A549 treated with ZK216348 at 1 μM for 4 hours (cell line): ENCODE results near the gene RBMS2. TPM values are rescaled to one million over a fixed set of nuclear protein-coding genes. Genes with fewer than 3 reads are reported as not detected.

Experiments used
- total RNA-seq: library from RNA; stranded (reverse); fragments of 200-300 nt; extraction: Qiagen RNA extraction; gene quantifications from 5 replicates; pipeline ENCODE4 v1.2.3, GENCODE V29; 2022; ENCODE audit warnings: low read depth

Gene RBMS2, protein sequence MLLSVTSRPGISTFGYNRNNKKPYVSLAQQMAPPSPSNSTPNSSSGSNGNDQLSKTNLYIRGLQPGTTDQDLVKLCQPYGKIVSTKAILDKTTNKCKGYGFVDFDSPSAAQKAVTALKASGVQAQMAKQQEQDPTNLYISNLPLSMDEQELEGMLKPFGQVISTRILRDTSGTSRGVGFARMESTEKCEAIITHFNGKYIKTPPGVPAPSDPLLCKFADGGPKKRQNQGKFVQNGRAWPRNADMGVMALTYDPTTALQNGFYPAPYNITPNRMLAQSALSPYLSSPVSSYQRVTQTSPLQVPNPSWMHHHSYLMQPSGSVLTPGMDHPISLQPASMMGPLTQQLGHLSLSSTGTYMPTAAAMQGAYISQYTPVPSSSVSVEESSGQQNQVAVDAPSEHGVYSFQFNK
- total RNA-seq, result 8.0 to 16.8 TPM (median 14.3 TPM) in 5 replicates

DNA sequence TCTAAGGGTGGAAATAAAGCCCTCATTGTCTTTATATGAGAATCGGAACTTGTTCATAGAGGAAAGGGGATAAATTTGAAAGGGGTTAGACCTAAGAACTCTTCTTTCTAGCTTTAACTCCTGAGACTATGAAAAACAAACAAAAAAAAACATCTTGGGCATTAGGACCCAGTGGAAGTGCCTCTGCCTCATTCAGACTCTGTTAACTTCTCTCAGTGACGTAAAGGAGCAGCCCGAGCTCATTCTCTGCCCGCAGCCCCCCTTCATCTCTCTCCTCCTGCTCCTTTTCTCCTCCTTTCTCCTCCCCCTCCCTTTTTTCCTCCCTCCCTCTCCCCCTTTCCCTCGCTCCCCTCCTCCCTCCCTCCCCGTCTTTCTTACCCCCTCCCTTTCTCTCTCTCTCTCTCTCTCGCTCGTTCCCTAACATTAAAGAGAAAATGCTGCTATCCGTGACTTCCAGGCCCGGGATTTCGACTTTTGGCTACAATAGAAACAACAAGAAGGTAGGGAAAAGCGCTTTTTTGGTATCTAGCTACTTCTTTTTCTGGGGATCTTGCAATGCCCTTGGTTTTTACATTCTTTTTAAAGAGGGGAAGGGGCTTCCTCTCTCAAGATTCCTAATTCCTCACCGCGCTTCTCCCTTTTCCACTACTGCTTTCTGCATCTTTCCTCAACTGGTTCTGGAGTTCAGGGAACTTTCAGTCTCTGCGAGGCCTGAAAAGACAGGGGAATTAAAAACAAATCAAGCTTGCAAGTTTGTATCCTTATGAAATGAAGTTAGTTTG is at the start of gene RBMS2:
RBMS2 (plus strand) TSS at position 231 of the 782 bp plus-strand sequence; CDS start at position 435, 204 bp downstream.

DNA sequence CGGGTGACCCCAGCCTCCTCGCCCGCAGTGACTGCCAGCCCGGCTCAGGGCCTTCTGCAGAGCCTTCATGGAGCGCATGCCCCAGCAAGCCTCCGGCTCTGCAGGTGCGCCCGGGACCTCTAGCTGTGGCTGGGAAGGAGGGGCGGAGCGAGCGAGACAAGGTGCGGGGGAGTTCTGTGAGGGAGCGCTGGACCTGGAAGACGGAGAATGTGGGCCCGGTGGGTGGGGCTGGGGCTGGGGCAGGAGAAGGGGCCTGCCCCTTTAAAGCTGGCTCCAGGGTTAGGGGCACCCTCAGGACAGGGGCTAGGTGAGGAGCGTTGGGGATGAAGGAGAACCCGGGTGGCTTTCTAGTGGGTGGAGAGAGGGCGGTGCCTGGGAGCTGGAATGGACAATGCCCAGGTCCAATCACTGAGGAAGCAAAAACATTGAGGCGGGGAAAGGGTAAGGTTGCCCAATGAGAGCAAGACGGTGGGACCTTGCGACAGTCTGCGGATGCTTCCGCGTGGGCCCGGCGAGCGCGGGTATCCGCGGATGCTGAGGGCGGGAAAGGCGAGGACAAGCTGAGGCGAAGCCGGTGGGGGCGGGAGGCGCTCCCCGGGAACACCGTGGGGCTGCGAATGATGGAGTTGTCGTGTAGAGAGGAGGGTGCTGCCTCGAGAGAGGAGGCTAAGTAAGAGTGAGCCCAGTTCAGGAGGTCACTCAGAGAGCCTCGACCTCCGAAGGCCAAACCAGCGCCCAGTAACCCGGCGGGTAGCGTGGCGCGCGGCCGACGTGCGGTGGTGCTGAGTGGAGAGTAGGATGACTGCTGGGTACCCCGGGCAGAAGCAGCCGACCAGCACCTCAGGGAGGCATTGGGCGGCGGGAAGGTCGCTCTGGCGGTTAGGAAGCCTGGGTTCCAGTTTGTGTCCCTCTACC is 33.3 kb upstream of the RBMS2 start, which contains the start of gene GLS2:
GLS2 (minus strand) TSS at position 121 of the 915 bp plus-strand sequence; CDS start at position 78, 43 bp downstream.

DNA sequence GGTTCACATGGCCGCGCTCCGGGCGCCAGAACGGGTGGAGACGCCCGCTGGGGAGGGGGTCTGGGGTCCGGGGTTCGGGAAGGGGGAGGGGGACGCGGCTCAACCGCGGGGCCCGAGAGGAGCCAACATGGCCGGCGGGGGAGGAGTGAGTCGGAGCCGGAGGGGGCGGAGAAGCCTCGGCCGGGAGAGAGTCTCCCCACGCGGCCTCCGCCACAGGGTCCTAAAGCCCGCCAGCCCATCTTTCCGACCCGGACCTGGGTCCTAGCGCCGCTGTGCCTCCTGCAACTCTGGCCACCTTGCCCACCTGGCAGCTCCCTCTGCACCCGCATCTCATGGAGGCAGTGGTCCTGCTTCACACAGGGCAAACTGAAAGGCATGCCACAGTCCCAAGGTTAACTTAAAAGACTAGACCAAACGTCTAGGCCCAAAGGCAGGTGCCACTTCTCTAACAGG is 108.6 kb downstream of the RBMS2 start, which contains the start of gene BAZ2A:
BAZ2A (minus strand) TSS at position 147 of the 453 bp plus-strand sequence. CDS start 12,796 bp downstream, outside the sequence.

Other genes starting within 250 kb of the RBMS2 start
- 154 to 178 TPM (median 157 TPM) in 5 replicates for gene CS, start 221.5 kb upstream of the RBMS2 start, total RNA-seq
- 128 to 145 TPM (median 143 TPM) in 5 replicates for gene CNPY2, start 205.8 kb upstream of the RBMS2 start, total RNA-seq
- gene PAN2, start 187.8 kb upstream of the RBMS2 start, total RNA-seq, result 10.7 to 20.5 TPM (median 16.5 TPM) in 5 replicates
- gene IL23A, start 182.9 kb upstream of the RBMS2 start, total RNA-seq, result 0.31 to 0.70 TPM (median 0.46 TPM) in 5 replicates
- 11.3 to 15.1 TPM (median 12.0 TPM) in 5 replicates for gene STAT2, start 161.7 kb upstream of the RBMS2 start, total RNA-seq
- not detected in 5 replicates for gene APOF, start 159.0 kb upstream of the RBMS2 start, total RNA-seq
- gene TIMELESS, start 72.4 kb upstream of the RBMS2 start, total RNA-seq, result 31.9 to 39.8 TPM (median 38.2 TPM) in 5 replicates
- not detected in 5 replicates for gene MIP, start 67.2 kb upstream of the RBMS2 start, total RNA-seq
- gene SPRYD4, start 53.2 kb upstream of the RBMS2 start, total RNA-seq, result 1.5 to 2.0 TPM (median 1.9 TPM) in 5 replicates
- 0.12 to 1.5 TPM (median 0.27 TPM) in 3 of 5 replicates, not detected in the others for gene GLS2, start 33.7 kb upstream of the RBMS2 start, total RNA-seq
- 27.8 to 46.8 TPM (median 42.9 TPM) in 5 replicates for gene BAZ2A, start 108.5 kb downstream of the RBMS2 start, total RNA-seq
- 708 to 1,018 TPM (median 924 TPM) in 5 replicates for gene ATP5F1B, start 124.2 kb downstream of the RBMS2 start, total RNA-seq
- 257 to 433 TPM (median 394 TPM) in 5 replicates for gene PTGES3, start 166.5 kb downstream of the RBMS2 start, total RNA-seq
- 1,425 to 2,175 TPM (median 1,541 TPM) in 5 replicates for gene NACA, start 203.5 kb downstream of the RBMS2 start, total RNA-seq
- 24.7 to 30.5 TPM (median 25.0 TPM) in 5 replicates for gene PRIM1, start 230.5 kb downstream of the RBMS2 start, total RNA-seq
- gene HSD17B6, start 241.5 kb downstream of the RBMS2 start, total RNA-seq, result 0.92 to 1.7 TPM (median 1.0 TPM) in 5 replicates